OCI-LY1 (cell line): ENCODE data around the gene PCSK6.

Source experiments
- CTCF ChIP-seq: fragments of 200-600 bp; sonication (generic), shearing (Covaris generic); IDR thresholded peaks from 2 replicates; pipeline ENCODE4 v1.5.1; 2017; ENCODE audit warnings: mild to moderate bottlenecking, antibody characterized with exemption, low read length, moderate library complexity, mixed read lengths
- EZH2 ChIP-seq: fragments of 200-600 bp; sonication (generic), shearing (Covaris generic); IDR thresholded peaks from 2 replicates; pipeline ENCODE4 v1.8.0; 2017; ENCODE audit warnings: borderline replicate concordance, mixed run types, mild to moderate bottlenecking, antibody characterized with exemption, low read length, moderate library complexity, mixed read lengths

GRCh38 chr15:101255051-101255395 is 234.5 kb downstream of the PCSK6 start:
- TF ChIP-seq CTCF (no peak), EZH2 (no peak)
